Neural cell (in vitro differentiated cells): Measurements from ENCODE around the gene TMEM187. TPM values are rescaled to one million over a fixed set of nuclear protein-coding genes. Genes with fewer than 3 reads are reported as not detected.

Experiments
- H2AFZ ChIP-seq: fragments of 200-600, 300-800 bp; sonication (generic), shearing (Covaris generic); 2 replicates; pipeline ENCODE4 v1.6.0; 2014; ENCODE audit warnings: low read depth, mild to moderate bottlenecking, antibody characterized with exemption, low read length, moderate library complexity
- H3F3A ChIP-seq: fragments of 200-600 bp; shearing (Covaris generic); 2 replicates; pipeline ENCODE4 v1.6.1; 2016; ENCODE audit warnings: mild to moderate bottlenecking, moderate library complexity, mixed read lengths, antibody characterized with exemption, low read length; ENCODE audit not compliant: insufficient read depth, poor library complexity, severe bottlenecking
- H3K27ac ChIP-seq: fragments of 200-600, 300-800 bp; sonication (generic), shearing (Covaris generic); 2 replicates; pipeline ENCODE4 v1.5.1; 2014; ENCODE audit warnings: mild to moderate bottlenecking, low read length, moderate library complexity
- H3K27me3 ChIP-seq: fragments of 300-800, 200-600 bp; sonication (generic), shearing (Covaris generic); 2 replicates; pipeline ENCODE4 v1.6.0; 2014; ENCODE audit warnings: mild to moderate bottlenecking, low read depth, low read length, moderate library complexity; ENCODE audit not compliant: insufficient read depth
- H3K36me3 ChIP-seq: fragments of 300-800, 200-600 bp; sonication (generic), shearing (Covaris generic); 2 replicates; pipeline ENCODE4 v1.5.1; 2014; ENCODE audit warnings: mild to moderate bottlenecking, antibody characterized with exemption, low read length, moderate library complexity; ENCODE audit not compliant: insufficient read depth
- H3K4me2 ChIP-seq: fragments of 300-800, 200-600 bp; sonication (generic), shearing (Covaris generic); 2 replicates; pipeline ENCODE4 v1.6.0; 2014; ENCODE audit warnings: mild to moderate bottlenecking, low read length
- H3K4me3 ChIP-seq: fragments of 300-800, 200-600 bp; sonication (generic), shearing (Covaris generic); 2 replicates; pipeline ENCODE4 v1.5.1; 2014; ENCODE audit warnings: mild to moderate bottlenecking, low read length, moderate library complexity
- H3K79me2 ChIP-seq: fragments of 200-600 bp; shearing (Covaris generic); replicated peaks from 2 replicates; pipeline ENCODE4 v1.6.0; 2014; ENCODE audit warnings: mild to moderate bottlenecking, low read length, moderate library complexity; ENCODE audit not compliant: insufficient read depth
- H3K9ac ChIP-seq: fragments of 300-800, 200-600 bp; sonication (generic), shearing (Covaris generic); 2 replicates; pipeline ENCODE4 v1.6.1; 2016; ENCODE audit warnings: mild to moderate bottlenecking, low read length, mixed read lengths
- H3K9me2 ChIP-seq: fragments of 200-600 bp; shearing (Covaris generic); 2 replicates; pipeline ENCODE4 v1.6.1; 2016; ENCODE audit warnings: mild to moderate bottlenecking, low read length, mixed read lengths; ENCODE audit not compliant: insufficient read depth
- H3K9me3 ChIP-seq: fragments of 200-600, 300-800 bp; sonication (generic), shearing (Covaris generic); 2 replicates; pipeline ENCODE4 v1.6.1; 2016; ENCODE audit warnings: mild to moderate bottlenecking, mixed run types, low read length, moderate library complexity, mixed read lengths
- H4K20me1 ChIP-seq: fragments of 200-600 bp; shearing (Covaris generic); 2 replicates; pipeline ENCODE4 v1.6.1; 2016; ENCODE audit warnings: mild to moderate bottlenecking, mixed run types; ENCODE audit not compliant: insufficient read depth
- CTCF ChIP-seq: fragments of 450-650 bp; IDR thresholded peaks from 2 replicates; pipeline ENCODE4 v1.5.1; 2014; ENCODE audit warnings: antibody characterized with exemption, mild to moderate bottlenecking, moderate library complexity; ENCODE audit not compliant: poor library complexity, severe bottlenecking
- EP300 ChIP-seq: fragments of 450-650 bp; conservative IDR thresholded peaks from 2 replicates; pipeline ENCODE4 v1.6.1; 2014; ENCODE audit warnings: antibody characterized with exemption, mild to moderate bottlenecking, moderate library complexity; ENCODE audit not compliant: poor library complexity, severe bottlenecking
- EZH2 ChIP-seq: fragments of 200-600, 300-800 bp; shearing (Covaris generic), sonication (generic); IDR thresholded peaks from 2 replicates; pipeline ENCODE4 v1.6.1; 2014; ENCODE audit warnings: antibody characterized with exemption, low read length, borderline replicate concordance, mild to moderate bottlenecking; ENCODE audit not compliant: insufficient read depth, poor library complexity, severe bottlenecking
- MXI1 ChIP-seq: fragments of 450-650 bp; conservative IDR thresholded peaks from 2 replicates; pipeline ENCODE4 v1.6.1; 2014; ENCODE audit warnings: antibody characterized with exemption, mild to moderate bottlenecking; ENCODE audit not compliant: poor library complexity, severe bottlenecking
- POLR2AphosphoS5 ChIP-seq: IDR thresholded peaks from 2 replicates; pipeline ENCODE4 v1.6.1; 2012
- RAD21 ChIP-seq: fragments of 450-650 bp; conservative IDR thresholded peaks from 2 replicates; pipeline ENCODE4 v1.6.1; 2014; ENCODE audit warnings: antibody characterized with exemption, mild to moderate bottlenecking, moderate library complexity
- SMC3 ChIP-seq: fragments of 450-650 bp; conservative IDR thresholded peaks from 2 replicates; pipeline ENCODE4 v1.6.1; 2014; ENCODE audit warnings: antibody characterized with exemption, mild to moderate bottlenecking, moderate library complexity; ENCODE audit not compliant: poor library complexity
- TAF1 ChIP-seq: IDR thresholded peaks from 2 replicates; pipeline ENCODE4 v1.6.1; 2012; ENCODE audit warnings: low read depth
- polyA plus RNA-seq: library from polyadenylated mRNA; depleted of rRNA; stranded (reverse); fragments of >200 nt; gene quantifications from 2 replicates; pipeline ENCODE4 v1.2.3, GENCODE V29; 2014
- TF ChIP-seq, protein P1 (sequence below): IDR thresholded peaks from 2 replicates; pipeline ENCODE4 v1.6.1; 2012; ENCODE audit warnings: borderline replicate concordance

TMEM187 gene
- polyA plus RNA-seq, 1 donor from 2014 or later = 5.2 TPM

GRCh38 chrX:153971450-153972367 is 845 bp upstream of the TMEM187 start, which contains the start of gene HCFC1:
TSS of gene HCFC1 (minus strand) at chrX:153971818. CDS start at chrX:153970840, 978 bp downstream.
- peak within 1 kb of the TSS; percentile 98 for H3K9ac ChIP-seq
- no peaks in the 10 kb centered on the region for H3K9me2 ChIP-seq
- H3K9me3 ChIP-seq = no peaks in the 10 kb centered on the region
- H3K27ac ChIP-seq = peak within 1 kb of the TSS; percentile 98
- no peaks in the 10 kb centered on the region for H3K27me3 ChIP-seq
- no peak within 1 kb of the TSS for H3K4me2 ChIP-seq
- no peaks in the 10 kb centered on the region for H4K20me1 ChIP-seq
- H2AFZ ChIP-seq = no peak within 1 kb of the TSS
- TF ChIP-seq CTCF (no peak), EP300 (peak; percentile 60), TAF1 (peak; percentile 78), POLR2AphosphoS5 (peak; percentile 80), RAD21 (no peak), MXI1 (peak; percentile 83)
- TF ChIP-seq, protein P1, sequence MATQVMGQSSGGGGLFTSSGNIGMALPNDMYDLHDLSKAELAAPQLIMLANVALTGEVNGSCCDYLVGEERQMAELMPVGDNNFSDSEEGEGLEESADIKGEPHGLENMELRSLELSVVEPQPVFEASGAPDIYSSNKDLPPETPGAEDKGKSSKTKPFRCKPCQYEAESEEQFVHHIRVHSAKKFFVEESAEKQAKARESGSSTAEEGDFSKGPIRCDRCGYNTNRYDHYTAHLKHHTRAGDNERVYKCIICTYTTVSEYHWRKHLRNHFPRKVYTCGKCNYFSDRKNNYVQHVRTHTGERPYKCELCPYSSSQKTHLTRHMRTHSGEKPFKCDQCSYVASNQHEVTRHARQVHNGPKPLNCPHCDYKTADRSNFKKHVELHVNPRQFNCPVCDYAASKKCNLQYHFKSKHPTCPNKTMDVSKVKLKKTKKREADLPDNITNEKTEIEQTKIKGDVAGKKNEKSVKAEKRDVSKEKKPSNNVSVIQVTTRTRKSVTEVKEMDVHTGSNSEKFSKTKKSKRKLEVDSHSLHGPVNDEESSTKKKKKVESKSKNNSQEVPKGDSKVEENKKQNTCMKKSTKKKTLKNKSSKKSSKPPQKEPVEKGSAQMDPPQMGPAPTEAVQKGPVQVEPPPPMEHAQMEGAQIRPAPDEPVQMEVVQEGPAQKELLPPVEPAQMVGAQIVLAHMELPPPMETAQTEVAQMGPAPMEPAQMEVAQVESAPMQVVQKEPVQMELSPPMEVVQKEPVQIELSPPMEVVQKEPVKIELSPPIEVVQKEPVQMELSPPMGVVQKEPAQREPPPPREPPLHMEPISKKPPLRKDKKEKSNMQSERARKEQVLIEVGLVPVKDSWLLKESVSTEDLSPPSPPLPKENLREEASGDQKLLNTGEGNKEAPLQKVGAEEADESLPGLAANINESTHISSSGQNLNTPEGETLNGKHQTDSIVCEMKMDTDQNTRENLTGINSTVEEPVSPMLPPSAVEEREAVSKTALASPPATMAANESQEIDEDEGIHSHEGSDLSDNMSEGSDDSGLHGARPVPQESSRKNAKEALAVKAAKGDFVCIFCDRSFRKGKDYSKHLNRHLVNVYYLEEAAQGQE = peak; percentile 74
- no peaks in the 10 kb centered on the region for H3K36me3 ChIP-seq
- H3K79me2 ChIP-seq = peaks cover 18% of the 10 kb centered on the region
- peak within 1 kb of the TSS; percentile 85 for H3K4me3 ChIP-seq
- H3F3A ChIP-seq = no peaks in the 10 kb centered on the region

GRCh38 chrX:153973127-153974002 is 811 bp downstream of the TMEM187 start:
- Histone ChIP-seq H3K27me3 (no peaks in the 10 kb centered on the region), H4K20me1 (no peaks in the 10 kb centered on the region), H3K4me2 (no peak overlapping the region), H3K27ac (peak overlapping the region; percentile 84), H3F3A (no peaks in the 10 kb centered on the region), H3K9ac (peak overlapping the region; percentile 98), H3K79me2 (peaks cover 2% of the 10 kb centered on the region), H3K9me2 (no peaks in the 10 kb centered on the region), H2AFZ (no peak overlapping the region), H3K9me3 (no peaks in the 10 kb centered on the region), H3K36me3 (no peaks in the 10 kb centered on the region), H3K4me3 (peak overlapping the region; percentile 66)
- TF ChIP-seq EP300 (no peak), CTCF (no peak), MXI1 (no peak), POLR2AphosphoS5 (no peak), RAD21 (no peak), TAF1 (no peak), EZH2 (no peak), SMC3 (no peak)
- TF ChIP-seq, protein P1 = no peak
